ENCODE results near the gene RPRML. TPM values are rescaled to one million over a fixed set of nuclear protein-coding genes. Genes with fewer than 3 reads are reported as not detected.

RPRML gene

DNA sequence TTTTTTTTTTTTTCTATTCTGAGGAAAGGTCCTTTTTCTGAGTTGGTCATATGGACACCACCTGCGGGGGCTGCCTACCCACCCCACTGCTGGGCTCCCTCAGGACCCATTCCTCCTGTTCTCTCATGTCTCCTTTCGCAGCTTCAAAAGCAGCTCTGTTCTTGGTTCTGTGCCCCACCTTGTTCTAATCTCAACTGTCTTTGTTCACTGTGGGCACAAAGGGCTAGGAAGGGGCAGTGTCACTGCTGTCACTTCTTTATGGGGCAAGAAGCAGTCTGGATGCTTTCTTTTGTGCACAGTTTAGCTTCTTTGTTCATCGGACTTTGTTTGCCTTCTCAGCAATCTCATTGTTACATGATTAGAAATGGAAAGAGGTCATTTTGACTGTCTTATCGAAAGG lies 49.0 kb downstream of the RPRML start:
- no peak overlapping the region for H3K27ac ChIP-seq (ENCODE audit: low read depth, low read length)
- H3K4ac ChIP-seq (ENCODE audit: low read depth, low read length): no peak overlapping the region
- H3K18ac ChIP-seq (ENCODE audit: low read length): no peak overlapping the region
- no peak overlapping the region for H3K23ac ChIP-seq (ENCODE audit: low read length)
- H3K36me3 ChIP-seq (ENCODE audit: control insufficient read depth, insufficient read depth, low read length): peaks cover 15% of the 10 kb centered on the region
- H2BK15ac ChIP-seq (replicated peaks; ENCODE audit: low read depth): no peak overlapping the region
- no peak overlapping the region for H3K4me2 ChIP-seq (ENCODE audit: low read length)
- no peak overlapping the region for H2AK5ac ChIP-seq (ENCODE audit: low read length)
- no peak for DNase-seq
- no peak overlapping the region for H2BK5ac ChIP-seq (ENCODE audit: low read length)
- peaks cover 36% of the 10 kb centered on the region for H3K79me2 ChIP-seq (ENCODE audit: control insufficient read depth, insufficient read depth, low read length)
- WGBS (ENCODE audit: extremely low coverage, insufficient coverage, low lambda C conversion rate): no CpG with 5 or more reads among the region's 4 CpGs
- H3K4me1 ChIP-seq (ENCODE audit: control insufficient read depth, low read depth, low read length): peaks cover 2% of the 10 kb centered on the region
- H4K5ac ChIP-seq (ENCODE audit: low read length): no peak overlapping the region
- H3K56ac ChIP-seq (ENCODE audit: low read length): no peak overlapping the region
- no peaks in the 10 kb centered on the region for H3K27me3 ChIP-seq (ENCODE audit: insufficient read depth, low read length, poor library complexity)
- no peak overlapping the region for H3K4me3 ChIP-seq (ENCODE audit: low read length)
- no peak overlapping the region for H3K9ac ChIP-seq (ENCODE audit: low read length)
- H4K8ac ChIP-seq (ENCODE audit: low read depth, low read length): no peak overlapping the region
- H2BK120ac ChIP-seq (ENCODE audit: low read depth, low read length): no peak overlapping the region
- peaks cover 32% of the 10 kb centered on the region for H3K79me1 ChIP-seq (ENCODE audit: low read length)

GRCh38 chr17:46929413-46929812 lies 49.6 kb downstream of the RPRML start:
- H2BK120ac ChIP-seq (ENCODE audit: low read depth, low read length): no peak overlapping the region
- no peak overlapping the region for H2BK5ac ChIP-seq (ENCODE audit: low read length)
- no peak overlapping the region for H3K23ac ChIP-seq (ENCODE audit: low read length)
- peak; percentile 69 for DNase-seq
- no peak overlapping the region for H2BK15ac ChIP-seq (replicated peaks; ENCODE audit: low read depth)
- H3K79me1 ChIP-seq (ENCODE audit: low read length): peaks cover 32% of the 10 kb centered on the region
- no peak overlapping the region for H3K4ac ChIP-seq (ENCODE audit: low read depth, low read length)
- H4K8ac ChIP-seq (ENCODE audit: low read depth, low read length): no peak overlapping the region
- no peak overlapping the region for H3K18ac ChIP-seq (ENCODE audit: low read length)
- no peak overlapping the region for H3K27ac ChIP-seq (ENCODE audit: low read depth, low read length)
- no peak overlapping the region for H3K9ac ChIP-seq (ENCODE audit: low read length)
- WGBS (ENCODE audit: extremely low coverage, insufficient coverage, low lambda C conversion rate): no CpG with 5 or more reads among the region's 6 CpGs
- H3K4me2 ChIP-seq (ENCODE audit: low read length): no peak overlapping the region
- H3K36me3 ChIP-seq (ENCODE audit: control insufficient read depth, insufficient read depth, low read length): peaks cover 12% of the 10 kb centered on the region
- H4K5ac ChIP-seq (ENCODE audit: low read length): no peak overlapping the region
- H3K4me3 ChIP-seq (ENCODE audit: low read length): no peak overlapping the region
- H2AK5ac ChIP-seq (ENCODE audit: low read length): no peak overlapping the region
- H3K4me1 ChIP-seq (ENCODE audit: control insufficient read depth, low read depth, low read length): peaks cover 2% of the 10 kb centered on the region
- no peaks in the 10 kb centered on the region for H3K27me3 ChIP-seq (ENCODE audit: insufficient read depth, low read length, poor library complexity)
- H3K56ac ChIP-seq (ENCODE audit: low read length): no peak overlapping the region
- H3K79me2 ChIP-seq (ENCODE audit: control insufficient read depth, insufficient read depth, low read length): peaks cover 38% of the 10 kb centered on the region

- Histone ChIP-seq H3K4me2 (ENCODE audit: low read length) (no peak overlapping the region), H2BK15ac (replicated peaks; ENCODE audit: low read depth) (no peak overlapping the region), H3K56ac (ENCODE audit: low read length) (no peak overlapping the region), H3K79me1 (ENCODE audit: low read length) (peaks cover 32% of the 10 kb centered on the region), H3K18ac (ENCODE audit: low read length) (no peak overlapping the region), H3K4me3 (ENCODE audit: low read length) (no peak overlapping the region), H2AK5ac (ENCODE audit: low read length) (no peak overlapping the region), H3K27ac (ENCODE audit: low read depth, low read length) (peak overlapping the region; percentile 1), H3K79me2 (ENCODE audit: control insufficient read depth, insufficient read depth, low read length) (peaks cover 43% of the 10 kb centered on the region), H3K9ac (ENCODE audit: low read length) (no peak overlapping the region), H3K27me3 (ENCODE audit: insufficient read depth, low read length, poor library complexity) (no peaks in the 10 kb centered on the region), H3K4ac (ENCODE audit: low read depth, low read length) (no peak overlapping the region), H2BK120ac (ENCODE audit: low read depth, low read length) (no peak overlapping the region), H3K4me1 (ENCODE audit: control insufficient read depth, low read depth, low read length) (peaks cover 2% of the 10 kb centered on the region), H4K8ac (ENCODE audit: low read depth, low read length) (no peak overlapping the region), H3K36me3 (ENCODE audit: control insufficient read depth, insufficient read depth, low read length) (peaks cover 9% of the 10 kb centered on the region), H3K23ac (ENCODE audit: low read length) (no peak overlapping the region), H2BK5ac (ENCODE audit: low read length) (no peak overlapping the region), H4K5ac (ENCODE audit: low read length) (no peak overlapping the region)
- WGBS (ENCODE audit: extremely low coverage, insufficient coverage, low lambda C conversion rate): no CpG with 5 or more reads among the region's 10 CpGs
- DNase-seq: no peak
Measured at GRCh38 chr17:46928467-46929261, 50.4 kb downstream of the RPRML start.

Small RNA genes within 50 kb of the gene (small RNA-seq; reads per million reads assigned to genes)
- not detected for gene MIR5089 (ENCODE audit: insufficient read depth)
